Measurements from ENCODE around the gene PRPF31. TPM values are rescaled to one million over a fixed set of nuclear protein-coding genes. Genes with fewer than 3 reads are reported as not detected.

Gene PRPF31
- polyA plus RNA-seq, 1 experiment, result 28.7 TPM

- Histone ChIP-seq H3K4me3 (ENCODE audit: low read depth, low read length) (peak within 1 kb of the TSS; percentile 97), H3K9me3 (ENCODE audit: control insufficient read depth, insufficient read depth, low read length) (peaks cover 11% of the 10 kb centered on the region; the same call in 1 of the 2 replicates), H3K27ac (ENCODE audit: low read depth, low read length) (peak within 1 kb of the TSS; percentile 97), H3K27me3 (ENCODE audit: control insufficient read depth, insufficient read depth, low read length) (no peaks in the 10 kb centered on the region)
- ChIA-PET CTCF (interaction anchor here (0.7 to 1.7 kb wide), 4 partner anchors 10 to 29 kb away, joined by 3 to 6 read pairs (median 4); partner anchors contain the start of genes CNOT3 and TMC4), POLR2A (interaction anchor here (0.9 to 2.5 kb wide), 9 partner anchors 9 to 289 kb away, joined by 3 to 16 read pairs (median 5); partner anchors contain the start of genes CNOT3, LENG8, MBOAT7 and PRPF31)
- TF ChIP-seq CTCF (IDR thresholded peaks at IDR 0.05; ENCODE audit: low read depth, low read length), result peak; percentile 31
- peak; percentile 100 for DNase-seq (ENCODE audit: low read depth, low spot score)
Observed at GRCh38 chr19:54159352-54160181, 44.0 kb downstream of the PRPF31 start, which contains the start of gene LENG1. TSS of gene LENG1 (minus strand) at chr19:54159721. CDS start at chr19:54159695, 26 bp downstream.

DNA sequence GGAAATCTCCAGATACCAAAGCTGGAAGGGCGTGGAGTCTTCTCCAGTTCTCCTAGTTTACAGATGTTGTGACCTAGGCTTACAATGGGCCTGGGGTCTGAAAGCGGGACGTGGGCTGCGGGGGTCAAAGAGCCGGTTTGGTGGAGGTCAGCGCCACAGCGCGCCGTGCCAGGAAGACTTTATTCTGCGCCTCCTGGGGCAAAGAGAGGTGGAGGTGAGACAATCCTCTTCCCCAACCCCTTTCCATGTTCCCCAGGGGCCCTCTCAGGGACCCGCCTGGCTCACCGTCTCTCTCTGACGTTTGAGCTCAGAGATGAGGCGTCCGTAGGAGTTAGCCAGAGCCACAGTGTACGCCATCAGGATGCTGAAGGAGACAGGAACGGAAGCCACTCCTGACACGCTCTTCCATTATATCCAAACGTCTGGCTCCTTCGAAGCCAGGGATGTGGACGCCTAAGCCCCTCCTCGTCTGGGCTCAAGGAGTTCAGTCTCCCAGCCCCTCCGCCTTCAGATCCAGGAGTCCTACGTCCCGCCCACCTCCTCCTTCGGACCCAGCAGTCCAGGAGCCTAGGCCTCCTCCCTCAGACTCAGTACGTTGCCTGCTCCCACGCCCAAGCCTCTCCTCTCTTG, 44.7 kb downstream of the PRPF31 start:
- Histone ChIP-seq H3K27me3 (ENCODE audit: control insufficient read depth, insufficient read depth, low read length) (no peaks in the 10 kb centered on the region), H3K4me3 (ENCODE audit: low read depth, low read length) (peak overlapping the region; percentile 77), H3K27ac (ENCODE audit: low read depth, low read length) (peak overlapping the region; percentile 97), H3K9me3 (ENCODE audit: control insufficient read depth, insufficient read depth, low read length) (peaks cover 18% of the 10 kb centered on the region)
- POLR2A ChIA-PET, result interaction anchor here (1.0 to 2.5 kb wide), 6 partner anchors 8 to 40 kb away, joined by 3 to 16 read pairs (median 6); partner anchors contain the start of genes CNOT3, MBOAT7 and RPS9
- no peak for DNase-seq (ENCODE audit: low read depth, low spot score)
- TF ChIP-seq CTCF (IDR thresholded peaks at IDR 0.05; ENCODE audit: low read depth, low read length), result no peak
- CTCF ChIA-PET, result interaction anchor here (0.7 to 1.3 kb wide), 3 partner anchors 10 to 28 kb away, joined by 3 read pairs; no protein-coding TSS in a partner anchor

DNA sequence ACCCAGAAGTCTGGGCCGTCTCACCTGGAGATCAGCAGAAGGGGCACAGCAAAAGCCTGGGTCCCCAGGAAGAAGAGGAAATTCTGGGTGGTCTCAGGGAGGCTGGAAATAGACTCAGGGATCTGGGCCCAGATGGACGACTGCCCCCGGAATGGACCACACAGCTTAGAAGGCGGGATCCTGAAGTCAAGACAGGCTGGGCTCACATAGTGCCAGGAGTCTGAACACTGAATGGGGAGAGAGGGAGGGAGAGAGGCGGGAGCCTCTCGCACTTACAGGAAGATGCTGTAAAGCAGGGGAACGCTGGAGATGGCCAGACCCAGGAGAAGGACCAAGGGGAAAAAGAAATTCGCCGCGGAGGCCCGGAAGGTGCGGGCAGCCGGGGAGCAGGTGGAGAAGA, 45.3 kb downstream of the PRPF31 start:
- no peak for TF ChIP-seq CTCF (IDR thresholded peaks at IDR 0.05; ENCODE audit: low read depth, low read length)
- peaks cover 23% of the 10 kb centered on the region for H3K9me3 ChIP-seq (ENCODE audit: control insufficient read depth, insufficient read depth, low read length)
- ChIA-PET POLR2A (interaction anchor here (1.0 to 2.5 kb wide), 3 partner anchors 22 to 28 kb away, joined by 3 to 16 read pairs (median 5); partner anchors contain the start of genes CNOT3 and MBOAT7), CTCF (interaction anchor here (1.3 kb wide), 1 partner anchor 9 kb away, joined by 3 read pairs; no protein-coding TSS in a partner anchor)
- peak overlapping the region; percentile 77 for H3K4me3 ChIP-seq (ENCODE audit: low read depth, low read length)
- H3K27me3 ChIP-seq (ENCODE audit: control insufficient read depth, insufficient read depth, low read length), result no peaks in the 10 kb centered on the region
- H3K27ac ChIP-seq (ENCODE audit: low read depth, low read length), result peak overlapping the region; percentile 97
- no peak for DNase-seq (ENCODE audit: low read depth, low spot score)

DNA sequence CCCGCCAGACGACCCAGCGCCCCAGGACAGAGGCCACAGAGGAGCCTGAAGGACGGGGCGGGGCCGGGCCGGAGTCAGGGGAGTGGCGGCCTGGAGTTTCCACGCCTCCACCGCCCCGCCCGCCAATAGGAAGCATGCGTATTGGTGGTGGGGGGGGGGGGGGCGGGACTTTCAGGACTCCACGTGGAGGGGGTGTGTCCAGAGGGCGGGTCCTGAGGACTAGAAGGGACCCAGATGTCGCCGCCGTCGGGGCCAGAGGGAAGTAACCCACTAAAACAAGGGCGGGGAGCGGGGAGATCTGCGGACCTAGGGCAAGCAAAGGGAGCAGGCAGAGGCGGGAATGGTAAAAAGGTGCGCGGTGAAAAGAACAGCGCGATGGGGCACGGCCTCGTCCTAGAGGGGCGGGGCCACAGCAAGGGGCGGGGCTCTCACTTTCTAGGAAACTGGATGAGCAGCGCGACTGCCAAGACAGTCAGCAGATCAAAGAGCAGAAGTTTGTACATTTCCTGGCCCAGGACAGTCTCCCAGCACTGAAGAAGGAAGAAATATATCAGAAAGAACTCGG, 46.8 kb downstream of the PRPF31 start:
- H3K27ac ChIP-seq (ENCODE audit: low read depth, low read length), result no peak overlapping the region
- ChIA-PET POLR2A (interaction anchor here (0.7 kb wide), 1 partner anchor 9 kb away, joined by 3 read pairs; no protein-coding TSS in a partner anchor), CTCF (no interaction called here)
- H3K4me3 ChIP-seq (ENCODE audit: low read depth, low read length), result peak overlapping the region; percentile 60
- peaks cover 23% of the 10 kb centered on the region for H3K9me3 ChIP-seq (ENCODE audit: control insufficient read depth, insufficient read depth, low read length)
- TF ChIP-seq CTCF (IDR thresholded peaks at IDR 0.05; ENCODE audit: low read depth, low read length), result no peak
- DNase-seq (ENCODE audit: low read depth, low spot score), result no peak
- no peaks in the 10 kb centered on the region for H3K27me3 ChIP-seq (ENCODE audit: control insufficient read depth, insufficient read depth, low read length)

Measured in AG04450 (cell line).